Keratinocyte (primary cell): ENCODE data around the gene TMPRSS3. TPM values are rescaled to one million over a fixed set of nuclear protein-coding genes. Genes with fewer than 3 reads are reported as not detected.

Source experiments
- DNase-seq: peaks from one replicate; pipeline ENCODE4 v3.0.0-alpha.2; 2011; ENCODE audit warnings: low read depth, missing footprints, low spot score
- FAIRE-seq: peaks from 2 replicates; lab custom pipeline; 2011; peaks lifted over from hg19 to GRCh38; lab: Jason Lieb, UNC
- H2AFZ ChIP-seq: 2 replicates; pipeline ENCODE4 v1.6.0; 2012; ENCODE audit warnings: low read length, control low read depth, inconsistent platforms; ENCODE audit not compliant: control insufficient read depth
- H3K27ac ChIP-seq: 2 replicates; pipeline ENCODE4 v1.5.1; 2011; ENCODE audit warnings: low read length; ENCODE audit not compliant: control insufficient read depth, insufficient read depth
- H3K27me3 ChIP-seq: 3 replicates; pipeline ENCODE4 v1.6.0; 2011; ENCODE audit warnings: low read length; ENCODE audit not compliant: control insufficient read depth, insufficient read depth; ENCODE audit errors: extremely low read depth
- H3K36me3 ChIP-seq, 2 experiments: 2 replicates in 1 of 2; 3 replicates in 1 of 2; pipeline ENCODE4 v1.5.1; 2011; ENCODE audit warnings: low read length in 2 of 2, mild to moderate bottlenecking in 1 of 2; ENCODE audit not compliant: control insufficient read depth in 2 of 2, insufficient read depth in 2 of 2; ENCODE audit errors: extremely low read depth in 1 of 2
- H3K4me1 ChIP-seq: 3 replicates; pipeline ENCODE4 v1.5.1; 2011; ENCODE audit warnings: low read length; ENCODE audit not compliant: control insufficient read depth, insufficient read depth; ENCODE audit errors: extremely low read depth
- H3K4me2 ChIP-seq: 3 replicates; pipeline ENCODE4 v1.6.0; 2011; ENCODE audit warnings: low read depth, low read length; ENCODE audit not compliant: control insufficient read depth, insufficient read depth; ENCODE audit errors: extremely low read depth
- H3K4me3 ChIP-seq, 3 experiments: fragments of 200-600 bp in 1 of 3; sonication (generic) in 1 of 3; 2 replicates in 2 of 3; 3 replicates in 1 of 3; pipeline ENCODE4 v1.5.1; 2011 to 2016; ENCODE audit warnings: low read length in 3 of 3, mild to moderate bottlenecking in 3 of 3, control low read depth in 2 of 3, inconsistent platforms in 1 of 3, low read depth in 1 of 3, mixed read lengths in 1 of 3, mixed run types in 1 of 3, moderate library complexity in 1 of 3; ENCODE audit not compliant: control insufficient read depth in 2 of 3, insufficient read depth in 2 of 3; ENCODE audit errors: extremely low read depth in 1 of 3
- H3K79me2 ChIP-seq: 2 replicates; pipeline ENCODE4 v1.6.0; 2012; ENCODE audit warnings: low read length; ENCODE audit not compliant: control insufficient read depth, insufficient read depth
- H3K9ac ChIP-seq: 3 replicates; pipeline ENCODE4 v1.6.0; 2011; ENCODE audit warnings: low read length; ENCODE audit not compliant: control insufficient read depth, insufficient read depth; ENCODE audit errors: extremely low read depth
- H3K9me1 ChIP-seq: 3 replicates; pipeline ENCODE4 v1.6.0; 2011; ENCODE audit warnings: low read length; ENCODE audit not compliant: control insufficient read depth, insufficient read depth; ENCODE audit errors: extremely low read depth
- H3K9me3 ChIP-seq: 2 replicates; pipeline ENCODE4 v1.5.1; 2012; ENCODE audit warnings: low read depth, low read length; ENCODE audit not compliant: control insufficient read depth
- H4K20me1 ChIP-seq: 3 replicates; pipeline ENCODE4 v1.6.0; 2011; ENCODE audit warnings: low read length; ENCODE audit not compliant: control insufficient read depth, insufficient read depth; ENCODE audit errors: extremely low read depth
- EZH2 ChIP-seq: IDR thresholded peaks from one replicate; pipeline ENCODE4 v1.6.1; 2012; ENCODE audit warnings: inconsistent platforms, mild to moderate bottlenecking, low read length, moderate library complexity
- dilution Hi-C: fragments of 300-500 bp; cut with MboI; formaldehyde crosslinking; loops from one replicate; pipeline ENCODE4 v1.7.0; 2020; ENCODE audit warnings: low sequenced_read_pairs; ENCODE audit not compliant: extremely low pct_ligation_motif_present
- polyA plus RNA-seq, 5 experiments: library from polyadenylated mRNA; depleted of rRNA in 3 of 5; stranded (reverse) in 3 of 5; stranded (forward) in 1 of 5; unstranded in 1 of 5; fragments of >200 nt; gene quantifications; 1 replicate in 1 of 5; 2 replicates in 3 of 5; 3 replicates in 1 of 5; pipeline versions ENCODE4 v1.2.1 to v1.2.3, GENCODE V29; 2011 to 2012; ENCODE audit warnings: missing spikeins in 2 of 5, low read depth in 1 of 5, low replicate concordance in 1 of 5
- TF ChIP-seq, protein P1 (sequence below), 3 experiments: IDR thresholded peaks in 1 of 3; conservative IDR thresholded peaks in 1 of 3; optimal IDR thresholded peaks in 1 of 3; 2 replicates in 2 of 3; 3 replicates in 1 of 3; pipeline versions ENCODE3 to v1.5.1; 2011; ENCODE audit warnings: low read length in 3 of 3, mild to moderate bottlenecking in 3 of 3, moderate library complexity in 2 of 3, control low read depth in 1 of 3, inconsistent platforms in 1 of 3; ENCODE audit not compliant: insufficient read depth in 2 of 3; ENCODE audit errors: extremely low read depth in 1 of 3

TMPRSS3 gene
- polyA plus RNA-seq, 1 donor (not counting 4 experiments of a cell fraction or from before 2014, with no cell fraction given): not detected

DNA sequence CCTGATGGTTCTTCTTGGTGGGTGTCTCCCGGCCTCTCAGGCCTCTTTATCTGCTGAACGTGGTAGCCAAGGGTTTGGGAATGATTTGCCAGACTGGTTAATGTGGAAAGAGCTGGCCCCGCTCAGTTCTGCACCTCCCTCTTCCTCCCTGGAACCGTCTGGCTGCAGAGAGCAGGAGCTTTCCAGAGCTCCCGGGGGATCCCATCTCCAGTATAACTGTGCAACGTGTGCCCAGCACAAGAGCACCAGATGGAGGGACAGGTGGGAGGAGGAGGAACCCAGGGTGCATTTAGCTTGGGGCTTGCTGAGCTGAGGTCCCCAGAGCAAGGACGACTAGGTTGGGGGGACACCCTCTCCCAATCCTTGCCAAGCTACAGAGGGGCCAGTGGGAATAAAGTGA lies 34.6 kb downstream of the TMPRSS3 start:
- Histone ChIP-seq H2AFZ (no peak overlapping the region), H3K27me3 (no peaks in the 10 kb centered on the region), H3K4me2 (no peak overlapping the region), H3K9ac (no peak overlapping the region), H3K9me1 (no peaks in the 10 kb centered on the region), H3K9me3 (peaks cover 3% of the 10 kb centered on the region), H3K79me2 (no peaks in the 10 kb centered on the region), H3K4me3 (no peak overlapping the region), H3K36me3 (no peaks in the 10 kb centered on the region), H3K27ac (no peak overlapping the region), H3K4me1 (no peaks in the 10 kb centered on the region), H4K20me1 (no peaks in the 10 kb centered on the region)
- dilution Hi-C loops: no loop called here
- DNase-seq (no peak), FAIRE-seq (no peak)
- TF ChIP-seq, protein P1, sequence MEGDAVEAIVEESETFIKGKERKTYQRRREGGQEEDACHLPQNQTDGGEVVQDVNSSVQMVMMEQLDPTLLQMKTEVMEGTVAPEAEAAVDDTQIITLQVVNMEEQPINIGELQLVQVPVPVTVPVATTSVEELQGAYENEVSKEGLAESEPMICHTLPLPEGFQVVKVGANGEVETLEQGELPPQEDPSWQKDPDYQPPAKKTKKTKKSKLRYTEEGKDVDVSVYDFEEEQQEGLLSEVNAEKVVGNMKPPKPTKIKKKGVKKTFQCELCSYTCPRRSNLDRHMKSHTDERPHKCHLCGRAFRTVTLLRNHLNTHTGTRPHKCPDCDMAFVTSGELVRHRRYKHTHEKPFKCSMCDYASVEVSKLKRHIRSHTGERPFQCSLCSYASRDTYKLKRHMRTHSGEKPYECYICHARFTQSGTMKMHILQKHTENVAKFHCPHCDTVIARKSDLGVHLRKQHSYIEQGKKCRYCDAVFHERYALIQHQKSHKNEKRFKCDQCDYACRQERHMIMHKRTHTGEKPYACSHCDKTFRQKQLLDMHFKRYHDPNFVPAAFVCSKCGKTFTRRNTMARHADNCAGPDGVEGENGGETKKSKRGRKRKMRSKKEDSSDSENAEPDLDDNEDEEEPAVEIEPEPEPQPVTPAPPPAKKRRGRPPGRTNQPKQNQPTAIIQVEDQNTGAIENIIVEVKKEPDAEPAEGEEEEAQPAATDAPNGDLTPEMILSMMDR (optimal IDR thresholded peaks at IDR 0.05 in 1 of 3, IDR thresholded peaks at IDR 0.05 in 1 of 3, conservative IDR thresholded peaks at IDR 0.05 in 1 of 3; ENCODE audit: extremely low read depth in 1 of 3, insufficient read depth in 2 of 3, low read length in 3 of 3): no peak
- no peak for TF ChIP-seq EZH2

DNA sequence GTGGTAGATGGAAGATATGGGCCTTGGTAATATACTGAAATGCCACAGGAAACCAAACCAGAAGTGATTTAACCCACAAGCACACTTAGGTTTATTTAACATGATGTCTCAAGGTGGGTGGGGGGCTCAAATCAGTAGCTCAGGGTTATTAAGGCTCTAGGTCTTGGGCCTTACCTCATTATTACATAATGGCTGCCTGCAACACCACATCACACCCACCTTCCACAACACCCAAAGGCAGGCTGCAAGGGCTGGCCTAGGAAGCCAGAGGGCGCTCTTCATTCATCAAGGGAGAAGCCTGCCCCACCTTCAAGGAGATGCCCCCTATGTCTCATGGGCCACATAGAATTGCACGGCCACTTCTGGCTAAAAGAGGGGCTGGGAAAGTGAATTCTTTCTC lies 35.5 kb downstream of the TMPRSS3 start:
- DNase-seq: no peak
- Histone ChIP-seq H3K4me2 (no peak overlapping the region), H4K20me1 (no peaks in the 10 kb centered on the region), H3K79me2 (no peaks in the 10 kb centered on the region), H3K36me3 (no peaks in the 10 kb centered on the region), H3K9me1 (no peaks in the 10 kb centered on the region), H2AFZ (no peak overlapping the region), H3K4me3 (no peak overlapping the region), H3K9ac (no peak overlapping the region), H3K4me1 (no peaks in the 10 kb centered on the region), H3K27ac (no peak overlapping the region), H3K27me3 (no peaks in the 10 kb centered on the region), H3K9me3 (peaks cover 3% of the 10 kb centered on the region)
- dilution Hi-C loops: no loop called here
- no peak for TF ChIP-seq EZH2
- TF ChIP-seq, protein P1 (optimal IDR thresholded peaks at IDR 0.05 in 1 of 3, IDR thresholded peaks at IDR 0.05 in 1 of 3, conservative IDR thresholded peaks at IDR 0.05 in 1 of 3; ENCODE audit: extremely low read depth in 1 of 3, insufficient read depth in 2 of 3, low read length in 3 of 3): no peak
- no peak for FAIRE-seq
